ENCODE measurements around the gene PIGL.

GRCh38 chr17:16361874-16362273 lies 144.9 kb downstream of the PIGL start:
- TF ChIP-seq CTCF (IDR thresholded peaks at IDR 0.05) (no peak), KAT7 (CRISPR knock-in tag; IDR thresholded peaks at IDR 0.05; ENCODE audit: borderline replicate concordance) (no peak), NR3C1 (CRISPR knock-in tag; conservative IDR thresholded peaks at IDR 0.05; ENCODE audit: low read depth) (no peak), USF2 (CRISPR knock-in tag; IDR thresholded peaks at IDR 0.05) (no peak), ZNF416 (CRISPR knock-in tag; IDR thresholded peaks at IDR 0.05) (no peak), FOXP1 (CRISPR knock-in tag; IDR thresholded peaks at IDR 0.05; ENCODE audit: borderline replicate concordance) (no peak), SP1 (CRISPR knock-in tag; conservative IDR thresholded peaks at IDR 0.05) (no peak), FOXJ3 (CRISPR knock-in tag; IDR thresholded peaks at IDR 0.05; ENCODE audit: borderline replicate concordance) (no peak)

Data from WTC11 (cell line).